Sigmoid colon (tissue), 7 donors: ENCODE data around the gene NKAIN4. TPM values are rescaled to one million over a fixed set of nuclear protein-coding genes. Genes with fewer than 3 reads are reported as not detected.

Source experiments
- DNase-seq: peaks from one replicate; pipeline ENCODE4 v3.0.0-alpha.2; 2019
- H3K27ac ChIP-seq, 4 donors: fragments of 200-600 bp; sonication (generic); one replicate each; pipeline ENCODE4 v1.5.1; 2016 to 2019; ENCODE audit warnings: mild to moderate bottlenecking in 1 of 4
- H3K27me3 ChIP-seq, 3 donors: fragments of 200-600 bp; sonication (generic); one replicate each; pipeline ENCODE4 v1.5.1; 2019; ENCODE audit warnings: mild to moderate bottlenecking in 1 of 3
- H3K36me3 ChIP-seq, 4 donors: fragments of 200-600 bp; sonication (generic); one replicate each; pipeline ENCODE4 v1.5.1; 2016 to 2019
- H3K4me1 ChIP-seq, 4 donors: fragments of 200-600 bp; sonication (generic); one replicate each; pipeline ENCODE4 v1.5.1; 2017 to 2019
- H3K4me3 ChIP-seq, 4 donors: fragments of 200-600 bp; sonication (generic); one replicate each; pipeline ENCODE4 v1.5.1; 2017 to 2019; ENCODE audit warnings: mild to moderate bottlenecking in 2 of 4, moderate library complexity in 1 of 4
- H3K9me3 ChIP-seq, 4 donors: fragments of 200-600 bp in 3 of 4; sonication (generic) in 3 of 4; one replicate each; pipeline versions ENCODE4 v1.5.1 to v1.6.1; 2013 to 2019
- EP300 ChIP-seq, 4 donors: sonication (generic); formaldehyde crosslinking; IDR thresholded peaks; one replicate each; pipeline ENCODE4 v1.6.1; 2017; ENCODE audit warnings: antibody characterized with exemption in 4 of 4
- POLR2A ChIP-seq, 2 donors: fragments of 450-650 bp; IDR thresholded peaks; one replicate each; pipeline ENCODE4 v1.6.1; 2016; ENCODE audit warnings: antibody characterized with exemption in 2 of 2, mild to moderate bottlenecking in 2 of 2, moderate library complexity in 2 of 2
- POLR2AphosphoS5 ChIP-seq, 4 donors: sonication (generic); formaldehyde crosslinking; IDR thresholded peaks; one replicate each; pipeline ENCODE4 v1.6.1; 2017; ENCODE audit warnings: antibody characterized with exemption in 4 of 4
- WGBS, 2 donors: extraction: QIAGEN DNeasy Blood & Tissue Kit; methylation state at CpG; one replicate each; pipeline ENCODE4 v1.1.7; 2013; 5-methylcytosine and 5-hydroxymethylcytosine counted together
- intact Hi-C: fragments of 100-400 bp; cut with DNase I; formaldehyde crosslinking; loops from one replicate; pipeline ENCODE4 v1.15.1; 2023
- polyA plus RNA-seq, 3 donors: library from polyadenylated mRNA; stranded (reverse); fragments of 200-250 nt; gene quantifications; one replicate each; pipeline ENCODE4 v1.2.3, GENCODE V29; 2013
- total RNA-seq, 4 donors: library from RNA; depleted of rRNA; stranded (reverse); fragments of >200 nt; gene quantifications; one replicate each; pipeline ENCODE4 v1.1.0, GENCODE V29; 2016
- TF ChIP-seq, protein P1 (sequence below), 4 experiments: fragments of 450-650 bp in 3 of 4; fragments of 200-600 bp in 1 of 4; IDR thresholded peaks; one replicate each; pipeline ENCODE4 v1.5.1; 2016 to 2019; ENCODE audit warnings: antibody characterized with exemption in 4 of 4, mild to moderate bottlenecking in 3 of 4, moderate library complexity in 2 of 4
- donor health status: healthy with polysubstance abuse.
- donor health status: Bipolar disorder and iron deficiency.
- donor health status: healthy.

The NKAIN4 gene
- total and polyA plus RNA-seq, 7 donors: 0.33 to 4.4 (median 0.95) TPM; not detected in 2

DNA sequence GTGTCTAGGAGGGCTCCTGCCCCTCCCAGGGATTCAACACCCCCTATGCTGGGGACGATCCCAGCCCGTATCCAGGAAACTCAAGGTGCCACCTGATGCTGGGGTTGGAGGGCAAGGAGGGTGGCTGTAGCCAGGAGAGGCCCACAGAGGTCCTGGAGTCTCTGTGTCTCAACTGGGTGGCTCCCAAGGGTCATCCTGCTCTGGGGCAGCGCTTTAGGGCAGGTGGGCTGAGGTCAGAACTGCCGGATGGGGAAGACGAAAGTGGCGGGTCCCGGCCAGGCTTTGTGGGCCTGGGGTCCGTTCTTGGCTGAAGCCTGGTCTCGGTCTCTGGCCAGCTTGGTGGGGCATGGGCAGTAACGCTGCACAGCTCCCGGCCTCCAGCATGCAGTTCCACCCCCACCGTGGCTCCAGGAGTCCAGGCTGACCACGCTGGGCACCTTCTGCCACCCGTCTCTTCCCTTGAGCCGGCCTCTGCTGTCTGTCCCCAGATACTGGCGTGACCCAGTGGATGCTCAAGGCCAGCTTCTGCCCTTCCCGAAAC lies 35.9 kb upstream of the NKAIN4 start:
- Histone ChIP-seq H3K4me3 (no peak overlapping the region), H3K27me3 (peaks cover 0 to 27% (median 21%) of the 10 kb centered on the region in 3 donors), H3K27ac (no peak overlapping the region), H3K36me3 (peaks cover 0 to 44% (median 23%) of the 10 kb centered on the region in 4 donors), H3K4me1 (peaks cover 0 to 7% (median 4%) of the 10 kb centered on the region in 4 donors), H3K9me3 (no peaks in the 10 kb centered on the region)
- DNase-seq: no peak
- TF ChIP-seq POLR2AphosphoS5 (IDR thresholded peaks at IDR 0.05) (no peak), EP300 (IDR thresholded peaks at IDR 0.05) (no peak), POLR2A (IDR thresholded peaks at IDR 0.05) (no peak)
- TF ChIP-seq, protein P1, sequence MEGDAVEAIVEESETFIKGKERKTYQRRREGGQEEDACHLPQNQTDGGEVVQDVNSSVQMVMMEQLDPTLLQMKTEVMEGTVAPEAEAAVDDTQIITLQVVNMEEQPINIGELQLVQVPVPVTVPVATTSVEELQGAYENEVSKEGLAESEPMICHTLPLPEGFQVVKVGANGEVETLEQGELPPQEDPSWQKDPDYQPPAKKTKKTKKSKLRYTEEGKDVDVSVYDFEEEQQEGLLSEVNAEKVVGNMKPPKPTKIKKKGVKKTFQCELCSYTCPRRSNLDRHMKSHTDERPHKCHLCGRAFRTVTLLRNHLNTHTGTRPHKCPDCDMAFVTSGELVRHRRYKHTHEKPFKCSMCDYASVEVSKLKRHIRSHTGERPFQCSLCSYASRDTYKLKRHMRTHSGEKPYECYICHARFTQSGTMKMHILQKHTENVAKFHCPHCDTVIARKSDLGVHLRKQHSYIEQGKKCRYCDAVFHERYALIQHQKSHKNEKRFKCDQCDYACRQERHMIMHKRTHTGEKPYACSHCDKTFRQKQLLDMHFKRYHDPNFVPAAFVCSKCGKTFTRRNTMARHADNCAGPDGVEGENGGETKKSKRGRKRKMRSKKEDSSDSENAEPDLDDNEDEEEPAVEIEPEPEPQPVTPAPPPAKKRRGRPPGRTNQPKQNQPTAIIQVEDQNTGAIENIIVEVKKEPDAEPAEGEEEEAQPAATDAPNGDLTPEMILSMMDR (IDR thresholded peaks at IDR 0.05): no peak
- 87 to 92% methylated on average over 17 of the region's 17 CpGs for WGBS, 2 donors
- intact Hi-C loops: no loop called here

GRCh38 chr20:63289311-63290135 lies 35.3 kb upstream of the NKAIN4 start:
- Histone ChIP-seq H3K9me3 (no peaks in the 10 kb centered on the region), H3K27ac (no peak overlapping the region), H3K4me3 (no peak overlapping the region), H3K27me3 (peaks cover 0 to 20% (median 14%) of the 10 kb centered on the region in 3 donors), H3K36me3 (peaks cover 0 to 50% (median 26%) of the 10 kb centered on the region in 4 donors), H3K4me1 (peaks cover 0 to 7% (median 4%) of the 10 kb centered on the region in 4 donors)
- 87 to 91% methylated on average over 25 of the region's 25 CpGs for WGBS, 2 donors
- no peak for DNase-seq
- TF ChIP-seq, protein P1 (IDR thresholded peaks at IDR 0.05): no peak
- no peak for TF ChIP-seq POLR2AphosphoS5 (IDR thresholded peaks at IDR 0.05)
- no peak for TF ChIP-seq EP300 (IDR thresholded peaks at IDR 0.05)
- no peak for TF ChIP-seq POLR2A (IDR thresholded peaks at IDR 0.05)
- intact Hi-C loops: no loop called here

- WGBS, 2 donors: 83 to 90% methylated on average over 28 of the region's 28 CpGs
- Histone ChIP-seq H3K36me3 (peaks cover 2 to 58% (median 30%) of the 10 kb centered on the region in 4 donors), H3K9me3 (no peaks in the 10 kb centered on the region), H3K4me3 (no peak overlapping the region), H3K27ac (no peak overlapping the region), H3K4me1 (peaks cover 0 to 7% (median 4%) of the 10 kb centered on the region in 4 donors), H3K27me3 (peaks cover 0 to 13% (median 6%) of the 10 kb centered on the region in 3 donors)
- intact Hi-C loops: no loop called here
- TF ChIP-seq, protein P1 (IDR thresholded peaks at IDR 0.05): no peak
- TF ChIP-seq EP300 (IDR thresholded peaks at IDR 0.05): no peak
- no peak for TF ChIP-seq POLR2AphosphoS5 (IDR thresholded peaks at IDR 0.05)
- no peak for TF ChIP-seq POLR2A (IDR thresholded peaks at IDR 0.05)
- DNase-seq: no peak
Measured at GRCh38 chr20:63288581-63289251, 34.5 kb upstream of the NKAIN4 start.

DNA sequence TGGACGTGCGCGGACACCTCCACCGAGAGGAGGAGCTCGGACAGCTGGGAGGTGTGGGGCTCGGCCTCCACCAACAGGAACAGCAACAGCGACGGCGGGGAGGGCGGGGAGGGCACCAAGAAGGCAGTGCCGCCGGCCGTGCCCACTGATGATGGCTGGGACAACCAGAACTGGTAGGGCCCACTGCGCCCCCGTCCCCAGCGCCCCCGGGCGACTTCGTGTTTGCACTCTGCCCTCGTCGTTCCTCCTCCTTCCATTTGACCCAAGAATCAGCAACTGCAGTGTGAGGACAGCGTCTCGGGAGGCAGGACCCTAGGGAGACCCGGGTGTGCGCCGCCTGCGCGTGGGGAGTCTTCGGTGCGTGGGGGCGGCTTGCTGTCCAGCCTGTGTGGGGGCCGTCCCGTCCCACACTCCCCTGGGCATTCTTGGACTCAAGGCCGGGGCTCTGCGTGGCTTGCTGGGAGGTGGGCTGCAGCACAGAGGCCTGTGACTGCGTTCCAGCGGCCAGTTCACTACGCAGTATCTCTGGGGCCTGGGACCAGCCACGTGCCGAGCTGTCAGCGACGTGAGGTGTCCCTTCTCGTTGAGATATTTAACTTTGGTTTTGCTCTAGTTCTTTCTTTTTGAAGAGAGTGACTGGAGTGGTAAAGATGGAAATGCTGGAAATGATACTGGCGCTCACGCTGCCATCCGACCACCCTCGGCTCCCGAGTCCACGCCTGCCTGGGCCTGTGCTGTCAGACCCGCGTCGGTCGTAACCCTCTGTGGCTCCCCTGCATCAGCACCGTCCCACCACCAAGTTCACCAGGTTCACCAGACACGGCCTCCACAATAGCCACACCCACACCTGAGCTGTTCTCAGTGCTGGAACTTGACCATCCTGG lies 33.7 kb upstream of the NKAIN4 start:
- Histone ChIP-seq H3K36me3 (peaks cover 10 to 66% (median 37%) of the 10 kb centered on the region in 4 donors), H3K27me3 (peaks cover 0 to 6% (median 0%) of the 10 kb centered on the region in 3 donors), H3K27ac (no peak overlapping the region), H3K4me1 (peaks cover 0 to 7% (median 4%) of the 10 kb centered on the region in 4 donors), H3K4me3 (no peak overlapping the region), H3K9me3 (no peaks in the 10 kb centered on the region)
- WGBS, 2 donors: 93% methylated on average over 55 of the region's 55 CpGs
- DNase-seq: no peak
- intact Hi-C loops: no loop called here
- TF ChIP-seq POLR2A (IDR thresholded peaks at IDR 0.05): no peak
- TF ChIP-seq, protein P1 (IDR thresholded peaks at IDR 0.05): no peak
- TF ChIP-seq POLR2AphosphoS5 (IDR thresholded peaks at IDR 0.05): no peak
- no peak for TF ChIP-seq EP300 (IDR thresholded peaks at IDR 0.05)
